GM18517 (cell line): ENCODE measurements around the gene BRI3BP.

Source experiments
- ATAC-seq: cut with Tn5 transposase; IDR thresholded peaks from one replicate; pipeline ENCODE4 v1.9.1; 2021; ENCODE audit warnings: mild to moderate bottlenecking, moderate library complexity; ENCODE audit not compliant: unreplicated experiment

Gene BRI3BP, protein sequence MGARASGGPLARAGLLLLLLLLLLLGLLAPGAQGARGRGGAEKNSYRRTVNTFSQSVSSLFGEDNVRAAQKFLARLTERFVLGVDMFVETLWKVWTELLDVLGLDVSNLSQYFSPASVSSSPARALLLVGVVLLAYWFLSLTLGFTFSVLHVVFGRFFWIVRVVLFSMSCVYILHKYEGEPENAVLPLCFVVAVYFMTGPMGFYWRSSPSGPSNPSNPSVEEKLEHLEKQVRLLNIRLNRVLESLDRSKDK

GRCh38 chr12:124993626-124994436 lies at the start of gene BRI3BP:
TSS of gene BRI3BP (plus strand) at chr12:124993645. CDS start at chr12:124993791, 146 bp downstream.
- ATAC-seq, result peak; percentile 41

DNA sequence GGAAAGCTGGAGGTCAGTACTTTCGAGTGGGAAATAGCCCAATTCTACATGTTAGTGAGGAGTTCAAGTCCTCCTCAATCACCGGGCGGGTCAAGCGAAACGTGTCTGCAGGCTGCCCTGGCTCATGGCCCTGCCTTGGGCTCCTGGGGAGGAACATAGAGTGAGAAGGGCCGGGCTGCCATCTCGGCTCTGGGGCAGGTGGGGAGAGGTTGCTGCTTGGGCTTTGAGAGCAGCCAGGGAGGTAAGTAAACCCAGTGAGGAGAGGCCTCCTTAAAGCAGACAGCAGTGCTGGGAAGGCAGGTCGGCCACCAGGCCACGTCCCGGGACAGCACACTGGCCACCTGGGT lies 47.0 kb upstream of the BRI3BP start:
- ATAC-seq, result no peak

- no peak for ATAC-seq
Observed at GRCh38 chr12:124947013-124947412, 46.4 kb upstream of the BRI3BP start.

- no peak for ATAC-seq
Observed at GRCh38 chr12:124947561-124948398, 45.7 kb upstream of the BRI3BP start.

GRCh38 chr12:124949066-124949465 lies 44.4 kb upstream of the BRI3BP start:
- no peak for ATAC-seq

DNA sequence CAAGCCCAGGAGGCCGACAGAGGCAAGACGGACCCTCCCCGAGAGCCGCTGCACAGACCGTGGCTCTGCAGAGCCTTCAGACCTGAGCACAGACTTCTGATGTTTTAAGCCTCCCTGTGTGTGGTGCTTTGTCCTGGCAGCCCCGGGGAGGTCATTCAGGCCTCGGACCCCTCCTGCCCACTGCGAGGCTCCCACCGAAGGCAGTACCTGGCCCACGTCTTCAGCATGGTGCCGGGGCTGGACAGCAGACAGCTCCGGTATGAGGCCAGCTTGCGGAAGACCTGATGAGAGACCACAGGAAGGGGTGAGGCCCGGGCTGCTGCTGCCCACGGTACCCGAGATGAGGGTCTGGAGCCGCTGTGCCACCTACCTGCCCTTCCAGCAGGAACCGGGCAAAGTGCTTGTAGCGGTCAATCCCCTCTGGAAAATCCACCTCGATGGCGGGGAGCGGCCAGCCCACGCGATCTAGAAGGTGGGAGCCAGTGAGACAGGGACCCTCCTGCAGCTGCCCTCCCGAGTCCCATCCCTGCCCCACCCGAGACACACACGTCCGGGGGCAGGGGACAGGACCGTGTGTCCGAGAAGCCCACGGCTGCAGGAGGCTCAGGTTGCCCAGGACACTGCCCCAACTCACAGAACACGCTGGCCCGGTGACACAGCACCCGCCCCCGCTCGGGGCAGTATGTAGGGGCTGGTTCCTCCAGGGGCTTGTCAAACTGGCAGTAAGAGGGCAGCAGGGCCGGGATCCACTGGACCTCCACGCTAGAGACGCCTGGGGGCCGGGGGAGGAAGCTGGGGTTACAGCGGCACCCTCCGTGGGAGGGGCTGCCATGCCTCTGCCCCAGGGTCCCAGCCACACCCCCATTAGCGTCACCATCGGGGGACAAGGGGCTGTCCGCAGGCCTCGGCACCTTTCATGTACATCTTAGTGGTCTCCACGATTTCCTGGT lies 43.4 kb upstream of the BRI3BP start:
- ATAC-seq, result no peak

GRCh38 chr12:124952295-124952694 lies 41.1 kb upstream of the BRI3BP start:
- ATAC-seq, result no peak

DNA sequence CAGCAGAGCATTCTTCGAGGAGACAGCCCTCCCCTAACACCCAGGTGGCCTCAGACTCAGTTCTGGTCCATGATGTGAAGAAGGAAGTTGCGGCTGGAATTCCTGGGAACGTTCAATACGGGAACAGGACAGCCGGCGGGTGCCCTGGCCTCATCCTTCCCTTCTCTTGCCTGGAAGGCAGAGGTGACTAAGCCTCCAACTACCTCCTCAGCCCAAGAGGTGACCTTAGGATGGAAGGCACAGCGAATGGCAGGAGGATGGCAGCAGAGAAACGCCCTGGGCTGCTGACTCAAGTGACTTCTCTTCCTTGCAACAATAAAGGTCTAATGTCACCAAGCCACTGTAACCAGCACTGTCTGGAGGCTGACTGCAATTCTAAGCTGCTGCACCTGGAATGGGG lies 40.6 kb upstream of the BRI3BP start:
- ATAC-seq, result no peak

DNA sequence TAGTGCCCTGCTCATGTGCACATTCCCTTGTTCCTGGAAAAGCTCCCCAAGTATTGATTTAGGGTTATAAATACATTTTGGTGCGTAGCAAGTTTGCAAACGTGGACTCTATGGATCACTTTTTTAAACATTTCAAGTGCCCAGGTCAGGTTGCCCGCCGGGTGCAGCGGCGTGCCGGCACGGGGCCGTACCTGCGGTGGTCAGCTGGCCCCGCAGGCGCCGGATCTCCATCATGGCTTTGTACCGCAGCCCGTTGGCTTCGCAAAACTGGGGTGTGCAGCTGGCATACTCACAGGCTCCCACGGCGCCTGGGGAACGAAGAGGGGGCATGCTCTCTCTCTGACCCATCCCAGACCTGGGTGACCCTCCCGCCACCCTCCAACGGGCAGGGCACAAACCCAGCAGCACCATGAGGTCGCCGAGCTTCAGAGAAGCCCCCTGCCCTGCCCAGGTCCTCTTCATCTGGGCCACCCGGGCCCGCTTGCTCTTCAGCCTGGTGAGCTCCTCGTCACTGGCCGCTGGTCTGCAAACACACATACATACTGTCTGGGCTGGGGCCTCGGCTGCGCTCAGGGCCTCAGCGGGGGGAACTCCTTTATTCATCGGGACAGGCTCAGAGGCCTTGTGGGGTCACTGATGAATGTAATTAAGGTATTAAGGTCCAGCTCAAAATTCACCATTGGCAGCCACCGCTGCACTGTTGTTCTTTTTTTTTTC lies 39.6 kb upstream of the BRI3BP start:
- no peak for ATAC-seq

DNA sequence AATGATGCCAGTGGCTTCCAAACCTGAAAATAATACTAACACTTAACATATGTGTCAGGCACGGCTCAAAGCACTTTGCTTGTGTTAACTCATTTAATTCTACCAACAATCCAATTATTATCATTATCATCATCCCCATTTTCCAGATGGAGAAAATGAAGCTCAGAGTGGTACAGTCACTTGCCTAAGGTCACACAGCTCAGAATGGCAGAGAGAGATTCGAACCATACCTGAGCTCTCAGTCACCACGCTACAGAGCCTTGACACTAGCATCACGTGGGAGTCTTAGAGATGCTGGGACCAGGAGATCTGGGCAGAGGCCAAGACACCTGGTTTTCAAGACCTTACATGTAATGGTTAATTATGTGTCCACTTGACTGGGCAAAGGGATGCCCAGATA lies 38.7 kb upstream of the BRI3BP start:
- ATAC-seq, result no peak

GRCh38 chr12:124956571-124956970 lies 36.9 kb upstream of the BRI3BP start:
- ATAC-seq, result no peak

GRCh38 chr12:124961055-124961454 lies 32.4 kb upstream of the BRI3BP start:
- no peak for ATAC-seq

GRCh38 chr12:124963211-124963610 lies 30.2 kb upstream of the BRI3BP start:
- ATAC-seq, result no peak

DNA sequence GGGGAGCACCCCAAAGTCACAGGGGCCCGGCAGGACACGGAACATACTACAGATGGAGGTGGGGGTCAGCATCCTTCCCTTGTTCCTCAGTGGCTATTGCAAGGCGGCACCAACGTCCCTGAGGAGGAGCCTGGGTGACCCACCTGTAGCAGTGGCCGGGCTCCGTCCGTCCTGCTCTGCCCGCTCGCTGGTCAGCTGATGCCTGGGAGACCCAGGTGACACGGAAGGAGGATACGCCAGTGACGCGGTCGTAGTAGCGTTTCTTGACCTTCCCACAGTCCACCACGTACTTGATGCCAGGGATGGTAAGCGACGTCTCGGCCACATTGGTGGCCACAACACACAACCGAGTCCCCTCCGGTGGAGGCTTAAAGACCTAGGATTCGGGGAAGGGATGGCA lies 29.2 kb upstream of the BRI3BP start:
- no peak for ATAC-seq

DNA sequence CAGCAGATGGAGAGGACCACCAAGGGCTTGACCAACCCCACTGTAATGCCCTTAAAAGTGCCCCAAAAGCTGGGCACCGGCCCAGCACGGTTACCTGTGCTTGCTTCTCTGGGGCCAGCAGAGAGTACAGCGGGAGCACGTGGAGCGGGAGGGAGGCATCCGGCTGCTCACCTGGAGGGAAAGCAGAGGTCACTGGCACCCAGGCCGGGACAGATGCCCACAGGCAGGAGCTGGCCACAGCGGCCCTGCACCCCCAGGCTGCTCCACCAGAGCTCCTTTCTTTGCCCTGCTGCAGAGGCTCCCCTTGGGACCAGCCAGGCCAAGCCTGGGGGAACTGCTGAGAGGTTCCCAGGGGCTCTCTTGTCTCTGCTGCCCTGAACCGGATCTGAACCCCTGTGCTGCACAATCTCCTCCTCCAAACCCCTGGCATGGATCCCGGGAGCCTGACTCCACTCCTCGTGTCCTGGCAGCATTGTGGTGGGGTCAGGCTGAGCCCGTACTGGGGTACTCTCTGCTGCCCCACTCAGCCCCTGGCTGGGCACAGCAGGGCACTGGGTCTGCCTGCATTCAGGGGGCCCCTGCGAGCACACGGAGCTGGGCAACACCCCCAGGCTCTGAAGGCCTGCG lies 28.5 kb upstream of the BRI3BP start:
- no peak for ATAC-seq

DNA sequence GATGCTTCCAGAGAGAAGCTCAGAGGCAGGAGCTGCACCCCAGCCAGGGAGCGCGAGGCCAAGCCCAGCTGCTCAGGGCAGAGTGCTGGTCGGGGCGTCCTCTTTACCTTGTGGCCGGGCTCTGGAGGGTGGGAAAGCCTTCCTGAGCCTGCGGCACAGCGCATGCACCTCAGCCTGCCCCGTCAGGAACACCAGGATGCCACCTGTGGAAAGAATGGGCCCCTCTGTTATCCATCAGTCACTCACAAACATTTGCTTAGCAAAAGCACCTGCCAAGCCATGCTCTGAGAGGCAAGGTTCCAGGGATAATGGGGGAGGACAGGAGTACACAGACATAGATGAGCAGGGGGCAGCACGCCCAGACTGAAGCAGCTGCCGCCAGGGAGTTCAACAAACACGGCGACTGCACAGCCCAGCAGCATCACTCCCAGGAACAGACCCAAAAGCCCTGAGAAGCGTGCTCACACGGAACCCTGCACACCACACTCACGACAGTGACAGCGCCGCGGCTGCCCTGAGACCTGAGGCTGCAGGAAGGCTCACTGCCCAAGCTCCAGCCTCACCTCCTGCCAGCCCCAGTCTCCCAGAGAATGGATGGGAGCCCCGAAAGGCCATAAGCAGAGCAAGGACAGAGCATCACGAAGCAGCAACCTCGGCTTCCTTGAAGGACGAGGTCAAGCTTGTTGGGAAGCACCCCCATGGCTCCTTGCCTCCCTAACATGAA lies 26.3 kb upstream of the BRI3BP start:
- ATAC-seq, result no peak

- no peak for ATAC-seq
Observed at GRCh38 chr12:124968656-124969055, 24.8 kb upstream of the BRI3BP start.

DNA sequence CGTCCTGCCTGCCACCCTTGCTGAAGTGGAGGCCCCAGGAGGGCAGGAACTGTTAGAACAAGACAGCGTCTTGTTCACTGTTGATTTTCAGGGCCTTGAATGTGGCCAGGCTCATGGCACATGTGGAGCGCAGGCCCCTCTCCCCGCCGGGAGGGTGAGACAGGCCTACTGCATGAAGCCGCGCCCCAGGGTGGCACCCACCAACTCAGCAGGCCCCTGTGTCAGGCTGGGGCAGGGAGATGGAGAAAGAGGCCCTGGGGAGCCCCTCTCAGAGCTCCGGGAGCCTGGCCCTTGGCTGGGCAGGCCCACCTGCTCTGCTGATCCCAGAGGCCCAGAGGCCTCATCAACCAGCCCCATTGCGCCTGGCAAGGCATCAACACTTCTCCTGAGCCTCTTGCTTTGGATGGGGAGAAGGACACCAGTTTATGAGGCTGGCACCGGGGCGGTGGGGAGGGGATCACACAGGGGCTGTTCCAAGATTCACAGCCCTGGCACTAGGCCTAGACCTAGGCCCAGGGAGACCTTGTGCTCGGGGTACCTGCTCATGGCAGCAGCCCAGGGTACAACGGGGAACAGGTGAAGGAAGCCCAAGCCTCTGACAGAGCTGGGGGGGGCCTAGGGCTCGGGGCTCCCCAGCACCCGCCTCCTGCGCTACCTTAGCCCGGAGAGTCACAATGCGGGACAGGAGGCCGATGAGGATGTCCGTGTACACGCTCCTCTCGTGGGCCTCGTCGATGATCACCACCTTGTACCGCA lies 22.6 kb upstream of the BRI3BP start:
- ATAC-seq, result no peak
